Measurements from ENCODE around the gene PRR20G.
"Not testable (repeated sequence)": the region's sequence is repeated elsewhere in the genome, so short reads cannot be mapped to it uniquely, and the experiment has no call there.

Gene PRR20G

GRCh38 chr3:127293650-127294049 is 5.8 kb upstream of the PRR20G start:
- H3K4me3 ChIP-seq (ENCODE audit: low read length); H3K9me3 ChIP-seq (ENCODE audit: control insufficient read depth, low read length); H3K36me3 ChIP-seq (ENCODE audit: control insufficient read depth, insufficient read depth, low read length); H3K4me1 ChIP-seq (ENCODE audit: control insufficient read depth, insufficient read depth, low read length); H3K27me3 ChIP-seq (ENCODE audit: control insufficient read depth, insufficient read depth, low read length); H3K9ac ChIP-seq (ENCODE audit: low read length): not testable (repeated sequence)

- Histone ChIP-seq H3K4me3 (ENCODE audit: low read length) (no peak overlapping the region), H3K36me3 (ENCODE audit: control insufficient read depth, insufficient read depth, low read length) (no peaks in the 10 kb centered on the region), H3K9me3 (ENCODE audit: control insufficient read depth, low read length) (no peaks in the 10 kb centered on the region), H3K4me1 (ENCODE audit: control insufficient read depth, insufficient read depth, low read length) (no peaks in the 10 kb centered on the region), H3K27me3 (ENCODE audit: control insufficient read depth, insufficient read depth, low read length) (no peaks in the 10 kb centered on the region), H3K9ac (ENCODE audit: low read length) (no peak overlapping the region)
Measured at GRCh38 chr3:127291611-127292010, 3.8 kb upstream of the PRR20G start.

GRCh38 chr3:127291114-127291513 is 3.3 kb upstream of the PRR20G start:
- H3K9ac ChIP-seq (ENCODE audit: low read length) = no peak overlapping the region
- no peaks in the 10 kb centered on the region for H3K9me3 ChIP-seq (ENCODE audit: control insufficient read depth, low read length)
- H3K27me3 ChIP-seq (ENCODE audit: control insufficient read depth, insufficient read depth, low read length) = no peaks in the 10 kb centered on the region
- no peaks in the 10 kb centered on the region for H3K36me3 ChIP-seq (ENCODE audit: control insufficient read depth, insufficient read depth, low read length)
- H3K4me3 ChIP-seq (ENCODE audit: low read length) = no peak overlapping the region
- H3K4me1 ChIP-seq (ENCODE audit: control insufficient read depth, insufficient read depth, low read length) = no peaks in the 10 kb centered on the region

GRCh38 chr3:127289706-127290575 is 2.1 kb upstream of the PRR20G start:
- H3K4me1 ChIP-seq (ENCODE audit: control insufficient read depth, insufficient read depth, low read length) = no peaks in the 10 kb centered on the region
- H3K4me3 ChIP-seq (ENCODE audit: low read length) = no peak overlapping the region
- H3K27me3 ChIP-seq (ENCODE audit: control insufficient read depth, insufficient read depth, low read length) = no peaks in the 10 kb centered on the region
- H3K36me3 ChIP-seq (ENCODE audit: control insufficient read depth, insufficient read depth, low read length) = no peaks in the 10 kb centered on the region
- no peak overlapping the region for H3K9ac ChIP-seq (ENCODE audit: low read length)
- no peaks in the 10 kb centered on the region for H3K9me3 ChIP-seq (ENCODE audit: control insufficient read depth, low read length)

- no peak overlapping the region for H3K4me3 ChIP-seq (ENCODE audit: low read length)
Measured at GRCh38 chr3:127288921-127289705, 1.3 kb upstream of the PRR20G start.

GRCh38 chr3:127288343-127288742 is 497 bp upstream of the PRR20G start:
- Histone ChIP-seq H3K27me3 (ENCODE audit: control insufficient read depth, insufficient read depth, low read length) (no peaks in the 10 kb centered on the region), H3K4me3 (ENCODE audit: low read length) (no peak overlapping the region), H3K4me1 (ENCODE audit: control insufficient read depth, insufficient read depth, low read length) (no peaks in the 10 kb centered on the region), H3K9ac (ENCODE audit: low read length) (no peak overlapping the region), H3K36me3 (ENCODE audit: control insufficient read depth, insufficient read depth, low read length) (no peaks in the 10 kb centered on the region), H3K9me3 (ENCODE audit: control insufficient read depth, low read length) (no peaks in the 10 kb centered on the region)

More at GRCh38 chr3:127288921-127289705, 1.3 kb upstream of the PRR20G start:
- Histone ChIP-seq H3K36me3 (ENCODE audit: control insufficient read depth, insufficient read depth, low read length) (no peaks in the 10 kb centered on the region), H3K9me3 (ENCODE audit: control insufficient read depth, low read length) (no peaks in the 10 kb centered on the region), H3K4me1 (ENCODE audit: control insufficient read depth, insufficient read depth, low read length) (no peaks in the 10 kb centered on the region), H3K27me3 (ENCODE audit: control insufficient read depth, insufficient read depth, low read length) (no peaks in the 10 kb centered on the region), H3K9ac (ENCODE audit: low read length) (no peak overlapping the region)

- Histone ChIP-seq H3K9ac (ENCODE audit: low read length) (no peak overlapping the region), H3K4me3 (ENCODE audit: low read length) (no peak overlapping the region), H3K4me1 (ENCODE audit: control insufficient read depth, insufficient read depth, low read length) (no peaks in the 10 kb centered on the region)
Measured at GRCh38 chr3:127286571-127287140, 1.2 kb downstream of the PRR20G start.

GRCh38 chr3:127284258-127284657 is 3.6 kb downstream of the PRR20G start:
- no peaks in the 10 kb centered on the region for H3K27me3 ChIP-seq (ENCODE audit: control insufficient read depth, insufficient read depth, low read length)
- no peaks in the 10 kb centered on the region for H3K9me3 ChIP-seq (ENCODE audit: control insufficient read depth, low read length)
- no peaks in the 10 kb centered on the region for H3K4me1 ChIP-seq (ENCODE audit: control insufficient read depth, insufficient read depth, low read length)
- no peak overlapping the region for H3K4me3 ChIP-seq (ENCODE audit: low read length)
- no peak overlapping the region for H3K9ac ChIP-seq (ENCODE audit: low read length)
- no peaks in the 10 kb centered on the region for H3K36me3 ChIP-seq (ENCODE audit: control insufficient read depth, insufficient read depth, low read length)

More at GRCh38 chr3:127286571-127287140, 1.2 kb downstream of the PRR20G start:
- no peaks in the 10 kb centered on the region for H3K36me3 ChIP-seq (ENCODE audit: control insufficient read depth, insufficient read depth, low read length)
- no peaks in the 10 kb centered on the region for H3K27me3 ChIP-seq (ENCODE audit: control insufficient read depth, insufficient read depth, low read length)
- no peaks in the 10 kb centered on the region for H3K9me3 ChIP-seq (ENCODE audit: control insufficient read depth, low read length)

- no peaks in the 10 kb centered on the region for H3K9me3 ChIP-seq (ENCODE audit: control insufficient read depth, low read length)
- H3K27me3 ChIP-seq (ENCODE audit: control insufficient read depth, insufficient read depth, low read length) = peaks cover 6% of the 10 kb centered on the region
- H3K36me3 ChIP-seq (ENCODE audit: control insufficient read depth, insufficient read depth, low read length) = no peaks in the 10 kb centered on the region
- H3K4me1 ChIP-seq (ENCODE audit: control insufficient read depth, insufficient read depth, low read length) = no peaks in the 10 kb centered on the region
- H3K9ac ChIP-seq (ENCODE audit: low read length) = no peak overlapping the region
- no peak overlapping the region for H3K4me3 ChIP-seq (ENCODE audit: low read length)
Measured at GRCh38 chr3:127277561-127277960, 10.3 kb downstream of the PRR20G start.

- Histone ChIP-seq H3K9ac (ENCODE audit: low read length) (no peak overlapping the region), H3K4me3 (ENCODE audit: low read length) (no peak overlapping the region), H3K9me3 (ENCODE audit: control insufficient read depth, low read length) (no peaks in the 10 kb centered on the region), H3K36me3 (ENCODE audit: control insufficient read depth, insufficient read depth, low read length) (no peaks in the 10 kb centered on the region), H3K4me1 (ENCODE audit: control insufficient read depth, insufficient read depth, low read length) (no peaks in the 10 kb centered on the region), H3K27me3 (ENCODE audit: control insufficient read depth, insufficient read depth, low read length) (peaks cover 6% of the 10 kb centered on the region)
Measured at GRCh38 chr3:127276995-127277394, 10.9 kb downstream of the PRR20G start.

GRCh38 chr3:127276396-127276795 is 11.4 kb downstream of the PRR20G start:
- peaks cover 6% of the 10 kb centered on the region for H3K27me3 ChIP-seq (ENCODE audit: control insufficient read depth, insufficient read depth, low read length)
- no peak overlapping the region for H3K4me3 ChIP-seq (ENCODE audit: low read length)
- H3K4me1 ChIP-seq (ENCODE audit: control insufficient read depth, insufficient read depth, low read length) = no peaks in the 10 kb centered on the region
- no peaks in the 10 kb centered on the region for H3K9me3 ChIP-seq (ENCODE audit: control insufficient read depth, low read length)
- H3K36me3 ChIP-seq (ENCODE audit: control insufficient read depth, insufficient read depth, low read length) = no peaks in the 10 kb centered on the region
- H3K9ac ChIP-seq (ENCODE audit: low read length) = no peak overlapping the region

GRCh38 chr3:127275287-127275781 is 12.5 kb downstream of the PRR20G start:
- Histone ChIP-seq H3K36me3 (ENCODE audit: control insufficient read depth, insufficient read depth, low read length) (no peaks in the 10 kb centered on the region), H3K4me1 (ENCODE audit: control insufficient read depth, insufficient read depth, low read length) (no peaks in the 10 kb centered on the region), H3K4me3 (ENCODE audit: low read length) (no peak overlapping the region), H3K27me3 (ENCODE audit: control insufficient read depth, insufficient read depth, low read length) (peaks cover 6% of the 10 kb centered on the region), H3K9me3 (ENCODE audit: control insufficient read depth, low read length) (no peaks in the 10 kb centered on the region), H3K9ac (ENCODE audit: low read length) (no peak overlapping the region)
